ENCODE measurements around the gene GSDME.

Gene GSDME

DNA sequence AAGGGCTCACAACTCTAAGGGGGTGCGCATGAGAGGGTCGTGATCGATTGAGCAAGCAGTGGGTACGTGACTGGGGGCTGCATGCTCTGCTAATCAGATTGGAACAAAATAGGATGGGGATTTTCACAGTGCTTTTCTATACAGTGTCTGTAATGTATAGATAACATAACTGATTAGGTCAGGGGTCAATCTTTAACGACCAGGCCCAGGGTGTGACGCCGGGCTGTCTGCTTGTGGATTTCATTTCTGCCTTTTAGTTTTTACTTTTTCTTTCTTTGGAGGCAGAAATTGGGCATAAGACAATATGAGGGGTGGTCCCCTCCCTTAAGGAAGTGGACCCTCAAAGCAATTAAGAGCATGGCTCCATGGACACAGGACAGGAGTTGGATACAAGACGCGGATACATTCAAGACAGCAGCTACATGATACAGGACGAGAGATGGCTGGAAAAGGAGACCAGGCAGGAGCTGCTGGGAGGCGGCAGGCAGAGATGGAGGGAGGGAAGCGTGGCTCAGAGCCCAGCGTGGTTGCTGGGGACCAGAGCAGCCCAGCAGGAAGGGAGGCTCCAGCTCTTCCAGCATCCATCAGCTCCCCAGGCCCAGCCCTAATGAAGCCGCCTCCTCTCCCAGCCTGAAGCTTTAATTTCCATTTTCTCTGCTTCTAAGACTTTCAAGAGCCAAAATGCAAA lies 31.6 kb downstream of the GSDME start:
- no peak for DNase-seq
- Histone ChIP-seq H3K79me2 (ENCODE audit: low read length) (no peaks in the 10 kb centered on the region), H3K4me3 (ENCODE audit: low read length) (no peak overlapping the region), H3K27ac (ENCODE audit: low read length) (no peak overlapping the region), H4K20me1 (ENCODE audit: insufficient read depth, low read length) (no peaks in the 10 kb centered on the region), H3K9me3 (replicated peaks; ENCODE audit: insufficient read depth, low read length) (no peaks in the 10 kb centered on the region), H3K4me2 (ENCODE audit: low read depth, low read length) (no peak overlapping the region), H3K9me2 (replicated peaks; ENCODE audit: insufficient read depth, low read length) (no peaks in the 10 kb centered on the region), H3K4me1 (ENCODE audit: low read length) (peaks cover 21% of the 10 kb centered on the region), H3F3A (ENCODE audit: insufficient read depth, low read length) (peaks cover 5% of the 10 kb centered on the region; the same call in 1 of the 2 replicates), H3K9ac (ENCODE audit: low read length) (no peak overlapping the region), H3K36me3 (replicated peaks; ENCODE audit: insufficient read depth, low read length) (no peaks in the 10 kb centered on the region), H2AFZ (ENCODE audit: low read length) (no peak overlapping the region), H3K27me3 (replicated peaks; ENCODE audit: insufficient read depth, low read length) (no peaks in the 10 kb centered on the region)
- TF ChIP-seq EZH2phosphoT487 (IDR thresholded peaks at IDR 0.05; ENCODE audit: low read length), result no peak
- TF ChIP-seq, protein P1, sequence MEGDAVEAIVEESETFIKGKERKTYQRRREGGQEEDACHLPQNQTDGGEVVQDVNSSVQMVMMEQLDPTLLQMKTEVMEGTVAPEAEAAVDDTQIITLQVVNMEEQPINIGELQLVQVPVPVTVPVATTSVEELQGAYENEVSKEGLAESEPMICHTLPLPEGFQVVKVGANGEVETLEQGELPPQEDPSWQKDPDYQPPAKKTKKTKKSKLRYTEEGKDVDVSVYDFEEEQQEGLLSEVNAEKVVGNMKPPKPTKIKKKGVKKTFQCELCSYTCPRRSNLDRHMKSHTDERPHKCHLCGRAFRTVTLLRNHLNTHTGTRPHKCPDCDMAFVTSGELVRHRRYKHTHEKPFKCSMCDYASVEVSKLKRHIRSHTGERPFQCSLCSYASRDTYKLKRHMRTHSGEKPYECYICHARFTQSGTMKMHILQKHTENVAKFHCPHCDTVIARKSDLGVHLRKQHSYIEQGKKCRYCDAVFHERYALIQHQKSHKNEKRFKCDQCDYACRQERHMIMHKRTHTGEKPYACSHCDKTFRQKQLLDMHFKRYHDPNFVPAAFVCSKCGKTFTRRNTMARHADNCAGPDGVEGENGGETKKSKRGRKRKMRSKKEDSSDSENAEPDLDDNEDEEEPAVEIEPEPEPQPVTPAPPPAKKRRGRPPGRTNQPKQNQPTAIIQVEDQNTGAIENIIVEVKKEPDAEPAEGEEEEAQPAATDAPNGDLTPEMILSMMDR (IDR thresholded peaks at IDR 0.05; ENCODE audit: low read length), result no peak

DNA sequence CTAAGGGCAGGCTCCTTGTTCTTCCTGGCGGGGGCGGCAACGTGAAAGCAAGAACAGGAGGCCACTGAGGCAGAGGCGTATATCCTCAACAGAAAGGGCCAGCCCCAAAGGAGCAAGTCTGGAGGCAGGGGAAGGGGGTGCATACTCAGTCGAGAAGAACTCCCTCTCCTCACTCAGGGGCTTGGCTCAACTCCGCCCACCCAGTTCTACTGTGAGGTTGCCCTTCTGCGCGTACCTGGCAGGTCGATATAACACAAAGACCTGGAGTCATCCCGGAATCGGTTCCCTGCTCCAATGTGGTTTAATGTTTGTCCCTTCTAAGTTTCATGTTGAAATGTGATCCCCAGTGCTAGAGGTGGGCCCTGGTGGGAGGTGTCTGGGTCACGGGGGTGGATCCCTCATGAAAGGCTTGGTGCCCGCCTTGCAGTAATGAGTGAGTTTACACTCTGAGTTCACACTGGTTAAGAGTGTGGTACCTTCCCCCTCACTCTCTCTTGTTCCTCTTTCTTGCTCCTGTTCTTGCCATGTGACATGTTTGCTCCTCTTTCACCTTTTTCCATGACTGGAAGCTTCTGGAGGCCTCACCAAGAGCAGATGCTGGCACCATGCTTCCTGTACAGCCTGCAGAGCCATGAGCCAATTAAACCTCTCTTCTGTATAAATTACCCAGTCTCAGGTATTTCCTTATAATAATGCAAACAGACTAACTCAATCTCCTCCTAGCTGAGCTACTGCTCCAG lies 32.6 kb downstream of the GSDME start:
- H3K9ac ChIP-seq (ENCODE audit: low read length), result no peak overlapping the region
- no peak overlapping the region for H3K27ac ChIP-seq (ENCODE audit: low read length)
- no peaks in the 10 kb centered on the region for H3K9me2 ChIP-seq (replicated peaks; ENCODE audit: insufficient read depth, low read length)
- no peak overlapping the region for H3K4me2 ChIP-seq (ENCODE audit: low read depth, low read length)
- H3K9me3 ChIP-seq (replicated peaks; ENCODE audit: insufficient read depth, low read length), result no peaks in the 10 kb centered on the region
- H2AFZ ChIP-seq (ENCODE audit: low read length), result no peak overlapping the region
- H3K4me1 ChIP-seq (ENCODE audit: low read length), result peaks cover 30% of the 10 kb centered on the region
- no peaks in the 10 kb centered on the region for H3K79me2 ChIP-seq (ENCODE audit: low read length)
- H3K36me3 ChIP-seq (replicated peaks; ENCODE audit: insufficient read depth, low read length), result no peaks in the 10 kb centered on the region
- H3K4me3 ChIP-seq (ENCODE audit: low read length), result no peak overlapping the region
- H3K27me3 ChIP-seq (replicated peaks; ENCODE audit: insufficient read depth, low read length), result no peaks in the 10 kb centered on the region
- peaks cover 5% of the 10 kb centered on the region; the same call in 1 of the 2 replicates for H3F3A ChIP-seq (ENCODE audit: insufficient read depth, low read length)
- DNase-seq, result no peak
- no peak for TF ChIP-seq EZH2 (optimal IDR thresholded peaks at IDR 0.05; ENCODE audit: low read depth, low read length)
- no peak for TF ChIP-seq EZH2phosphoT487 (IDR thresholded peaks at IDR 0.05; ENCODE audit: low read length)
- TF ChIP-seq, protein P1 (IDR thresholded peaks at IDR 0.05; ENCODE audit: low read length), result no peak
- no peaks in the 10 kb centered on the region for H4K20me1 ChIP-seq (ENCODE audit: insufficient read depth, low read length)

DNA sequence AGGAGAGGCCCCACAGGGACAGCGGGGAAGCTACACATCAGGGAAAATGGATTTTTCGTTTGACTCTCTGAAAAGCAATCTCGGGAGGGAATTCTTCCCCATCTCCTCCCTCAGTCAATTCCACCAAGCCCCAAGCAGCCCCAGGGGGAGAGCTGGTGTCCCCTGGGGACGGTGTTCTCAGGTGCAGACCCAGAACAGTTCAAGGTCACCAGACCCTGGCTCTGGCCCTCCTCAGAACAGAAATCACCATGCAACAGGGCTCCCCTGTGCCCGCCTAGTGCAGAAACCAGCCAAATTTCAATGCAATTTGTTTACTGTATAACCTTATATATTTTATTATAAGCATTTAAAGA lies 34.1 kb downstream of the GSDME start:
- Histone ChIP-seq H3K9ac (ENCODE audit: low read length) (no peak overlapping the region), H3K9me2 (replicated peaks; ENCODE audit: insufficient read depth, low read length) (no peaks in the 10 kb centered on the region), H3K4me3 (ENCODE audit: low read length) (no peak overlapping the region), H3K9me3 (replicated peaks; ENCODE audit: insufficient read depth, low read length) (no peaks in the 10 kb centered on the region), H3K79me2 (ENCODE audit: low read length) (no peaks in the 10 kb centered on the region), H3K27ac (ENCODE audit: low read length) (no peak overlapping the region), H3K36me3 (replicated peaks; ENCODE audit: insufficient read depth, low read length) (no peaks in the 10 kb centered on the region), H4K20me1 (ENCODE audit: insufficient read depth, low read length) (no peaks in the 10 kb centered on the region), H3K4me1 (ENCODE audit: low read length) (peaks cover 36% of the 10 kb centered on the region), H3K27me3 (replicated peaks; ENCODE audit: insufficient read depth, low read length) (no peaks in the 10 kb centered on the region), H3K4me2 (ENCODE audit: low read depth, low read length) (no peak overlapping the region), H3F3A (ENCODE audit: insufficient read depth, low read length) (peaks cover 15% of the 10 kb centered on the region; the same call in 1 of the 2 replicates), H2AFZ (ENCODE audit: low read length) (no peak overlapping the region)
- TF ChIP-seq EZH2 (optimal IDR thresholded peaks at IDR 0.05; ENCODE audit: low read depth, low read length) (no peak), EZH2phosphoT487 (IDR thresholded peaks at IDR 0.05; ENCODE audit: low read length) (no peak)
- TF ChIP-seq, protein P1 (IDR thresholded peaks at IDR 0.05; ENCODE audit: low read length), result no peak
- no peak for DNase-seq

Measured in MM.1S (cell line).